GM12878 (cell line): ENCODE measurements around the gene MAPT.

Experiments used
- BRCA1 ChIP-seq: IDR thresholded peaks from 2 replicates; pipeline ENCODE4 v1.6.1; 2011; ENCODE audit warnings: low read depth, low read length, improper control_type of control experiment
- CHD2 ChIP-seq: IDR thresholded peaks from 2 replicates; pipeline ENCODE4 v1.6.1; 2011; ENCODE audit warnings: low read depth, low read length, improper control_type of control experiment, borderline replicate concordance
- ELK1 ChIP-seq: IDR thresholded peaks from 2 replicates; pipeline ENCODE4 v1.6.1; 2012; ENCODE audit warnings: low read depth, low read length, improper control_type of control experiment
- EP300 ChIP-seq, 2 experiments: fragments of 150-350 bp in 1 of 2; IDR thresholded peaks; 2 replicates each; pipeline ENCODE4 v1.6.1; 2011 to 2012; ENCODE audit warnings: low read depth in 2 of 2, low read length in 2 of 2, borderline replicate concordance in 1 of 2, improper control_type of control experiment in 1 of 2, inconsistent platforms in 1 of 2; ENCODE audit not compliant: control insufficient read depth in 1 of 2
- NRF1 ChIP-seq: conservative IDR thresholded peaks from 2 replicates; pipeline ENCODE4 v1.6.1; 2011; ENCODE audit warnings: mild to moderate bottlenecking, low read depth, low read length, improper control_type of control experiment
- POLR2A ChIP-seq: IDR thresholded peaks from 2 replicates; pipeline ENCODE4 v1.6.1; 2011; ENCODE audit warnings: low read depth, mild to moderate bottlenecking, low read length
- SMC3 ChIP-seq: IDR thresholded peaks from 2 replicates; pipeline ENCODE4 v1.6.1; 2011; ENCODE audit warnings: low read length, improper control_type of control experiment, borderline replicate concordance
- SRF ChIP-seq, 2 experiments: IDR thresholded peaks; 2 replicates each; pipeline ENCODE4 v1.6.1; 2011; ENCODE audit warnings: low read depth in 2 of 2, low read length in 2 of 2, mild to moderate bottlenecking in 1 of 2, moderate library complexity in 1 of 2
- TAF1 ChIP-seq: IDR thresholded peaks from 2 replicates; pipeline ENCODE4 v1.6.1; 2011; ENCODE audit warnings: mild to moderate bottlenecking, low read depth, low read length, borderline replicate concordance
- ZBTB11 ChIP-seq: fragments of 450-650 bp; formaldehyde crosslinking; IDR thresholded peaks from 2 replicates; pipeline ENCODE4 v1.5.0; 2022; ENCODE audit warnings: mild to moderate bottlenecking, missing genetic modification characterization
- TF ChIP-seq, protein P1 (sequence below), 3 experiments: IDR thresholded peaks in 2 of 3; conservative IDR thresholded peaks in 1 of 3; 2 replicates each; pipeline ENCODE4 v1.5.1; 2011; ENCODE audit warnings: low read depth in 3 of 3, low read length in 3 of 3, mild to moderate bottlenecking in 3 of 3, control low read depth in 2 of 3, moderate library complexity in 2 of 3, inconsistent platforms in 1 of 3, mixed read lengths in 1 of 3; ENCODE audit not compliant: control insufficient read depth in 2 of 3, insufficient read depth in 1 of 3; ENCODE audit errors: extremely low read depth in 1 of 3
- TF ChIP-seq, protein P2 (sequence below): fragments of 450-650 bp; IDR thresholded peaks from 2 replicates; pipeline ENCODE4 v1.6.1; 2017; ENCODE audit warnings: low read depth, mild to moderate bottlenecking, moderate library complexity
- TF ChIP-seq, protein P3 (sequence below): IDR thresholded peaks from 2 replicates; pipeline ENCODE4 v1.6.1; 2012; ENCODE audit warnings: mild to moderate bottlenecking, low read depth, low read length

GRCh38 chr17:45935710-45936509 lies 41.6 kb downstream of the MAPT start:
- TF ChIP-seq SMC3, result no peak
- TF ChIP-seq, protein P1, sequence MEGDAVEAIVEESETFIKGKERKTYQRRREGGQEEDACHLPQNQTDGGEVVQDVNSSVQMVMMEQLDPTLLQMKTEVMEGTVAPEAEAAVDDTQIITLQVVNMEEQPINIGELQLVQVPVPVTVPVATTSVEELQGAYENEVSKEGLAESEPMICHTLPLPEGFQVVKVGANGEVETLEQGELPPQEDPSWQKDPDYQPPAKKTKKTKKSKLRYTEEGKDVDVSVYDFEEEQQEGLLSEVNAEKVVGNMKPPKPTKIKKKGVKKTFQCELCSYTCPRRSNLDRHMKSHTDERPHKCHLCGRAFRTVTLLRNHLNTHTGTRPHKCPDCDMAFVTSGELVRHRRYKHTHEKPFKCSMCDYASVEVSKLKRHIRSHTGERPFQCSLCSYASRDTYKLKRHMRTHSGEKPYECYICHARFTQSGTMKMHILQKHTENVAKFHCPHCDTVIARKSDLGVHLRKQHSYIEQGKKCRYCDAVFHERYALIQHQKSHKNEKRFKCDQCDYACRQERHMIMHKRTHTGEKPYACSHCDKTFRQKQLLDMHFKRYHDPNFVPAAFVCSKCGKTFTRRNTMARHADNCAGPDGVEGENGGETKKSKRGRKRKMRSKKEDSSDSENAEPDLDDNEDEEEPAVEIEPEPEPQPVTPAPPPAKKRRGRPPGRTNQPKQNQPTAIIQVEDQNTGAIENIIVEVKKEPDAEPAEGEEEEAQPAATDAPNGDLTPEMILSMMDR (IDR thresholded peaks at IDR 0.05 in 2 of 3, conservative IDR thresholded peaks at IDR 0.05 in 1 of 3; ENCODE audit: control insufficient read depth in 2 of 3, extremely low read depth in 1 of 3, insufficient read depth in 1 of 3, low read depth in 3 of 3, low read length in 3 of 3), result no peak
- no peak for TF ChIP-seq POLR2A
- no peak for TF ChIP-seq BRCA1
- no peak for TF ChIP-seq ELK1
- no peak for TF ChIP-seq EP300 (IDR thresholded peaks at IDR 0.05; ENCODE audit: borderline replicate concordance in 1 of 2, control insufficient read depth in 1 of 2, low read depth in 2 of 2, low read length in 2 of 2)
- no peak for TF ChIP-seq NRF1
- TF ChIP-seq, protein P2, sequence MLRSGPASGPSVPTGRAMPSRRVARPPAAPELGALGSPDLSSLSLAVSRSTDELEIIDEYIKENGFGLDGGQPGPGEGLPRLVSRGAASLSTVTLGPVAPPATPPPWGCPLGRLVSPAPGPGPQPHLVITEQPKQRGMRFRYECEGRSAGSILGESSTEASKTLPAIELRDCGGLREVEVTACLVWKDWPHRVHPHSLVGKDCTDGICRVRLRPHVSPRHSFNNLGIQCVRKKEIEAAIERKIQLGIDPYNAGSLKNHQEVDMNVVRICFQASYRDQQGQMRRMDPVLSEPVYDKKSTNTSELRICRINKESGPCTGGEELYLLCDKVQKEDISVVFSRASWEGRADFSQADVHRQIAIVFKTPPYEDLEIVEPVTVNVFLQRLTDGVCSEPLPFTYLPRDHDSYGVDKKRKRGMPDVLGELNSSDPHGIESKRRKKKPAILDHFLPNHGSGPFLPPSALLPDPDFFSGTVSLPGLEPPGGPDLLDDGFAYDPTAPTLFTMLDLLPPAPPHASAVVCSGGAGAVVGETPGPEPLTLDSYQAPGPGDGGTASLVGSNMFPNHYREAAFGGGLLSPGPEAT, result no peak
- no peak for TF ChIP-seq TAF1
- no peak for TF ChIP-seq ZBTB11
- TF ChIP-seq SRF (IDR thresholded peaks at IDR 0.05; ENCODE audit: low read depth in 2 of 2, low read length in 2 of 2), result no peak
- TF ChIP-seq, protein P3, sequence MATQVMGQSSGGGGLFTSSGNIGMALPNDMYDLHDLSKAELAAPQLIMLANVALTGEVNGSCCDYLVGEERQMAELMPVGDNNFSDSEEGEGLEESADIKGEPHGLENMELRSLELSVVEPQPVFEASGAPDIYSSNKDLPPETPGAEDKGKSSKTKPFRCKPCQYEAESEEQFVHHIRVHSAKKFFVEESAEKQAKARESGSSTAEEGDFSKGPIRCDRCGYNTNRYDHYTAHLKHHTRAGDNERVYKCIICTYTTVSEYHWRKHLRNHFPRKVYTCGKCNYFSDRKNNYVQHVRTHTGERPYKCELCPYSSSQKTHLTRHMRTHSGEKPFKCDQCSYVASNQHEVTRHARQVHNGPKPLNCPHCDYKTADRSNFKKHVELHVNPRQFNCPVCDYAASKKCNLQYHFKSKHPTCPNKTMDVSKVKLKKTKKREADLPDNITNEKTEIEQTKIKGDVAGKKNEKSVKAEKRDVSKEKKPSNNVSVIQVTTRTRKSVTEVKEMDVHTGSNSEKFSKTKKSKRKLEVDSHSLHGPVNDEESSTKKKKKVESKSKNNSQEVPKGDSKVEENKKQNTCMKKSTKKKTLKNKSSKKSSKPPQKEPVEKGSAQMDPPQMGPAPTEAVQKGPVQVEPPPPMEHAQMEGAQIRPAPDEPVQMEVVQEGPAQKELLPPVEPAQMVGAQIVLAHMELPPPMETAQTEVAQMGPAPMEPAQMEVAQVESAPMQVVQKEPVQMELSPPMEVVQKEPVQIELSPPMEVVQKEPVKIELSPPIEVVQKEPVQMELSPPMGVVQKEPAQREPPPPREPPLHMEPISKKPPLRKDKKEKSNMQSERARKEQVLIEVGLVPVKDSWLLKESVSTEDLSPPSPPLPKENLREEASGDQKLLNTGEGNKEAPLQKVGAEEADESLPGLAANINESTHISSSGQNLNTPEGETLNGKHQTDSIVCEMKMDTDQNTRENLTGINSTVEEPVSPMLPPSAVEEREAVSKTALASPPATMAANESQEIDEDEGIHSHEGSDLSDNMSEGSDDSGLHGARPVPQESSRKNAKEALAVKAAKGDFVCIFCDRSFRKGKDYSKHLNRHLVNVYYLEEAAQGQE, result no peak
- no peak for TF ChIP-seq CHD2
